Neural cell (in vitro differentiated cells): ENCODE results near the gene SPDEF. TPM values are rescaled to one million over a fixed set of nuclear protein-coding genes. Genes with fewer than 3 reads are reported as not detected.

Experiments
- H2AFZ ChIP-seq: fragments of 200-600, 300-800 bp; sonication (generic), shearing (Covaris generic); 2 replicates; pipeline ENCODE4 v1.6.0; 2014; ENCODE audit warnings: low read depth, mild to moderate bottlenecking, antibody characterized with exemption, low read length, moderate library complexity
- H3F3A ChIP-seq: fragments of 200-600 bp; shearing (Covaris generic); 2 replicates; pipeline ENCODE4 v1.6.1; 2016; ENCODE audit warnings: mild to moderate bottlenecking, moderate library complexity, mixed read lengths, antibody characterized with exemption, low read length; ENCODE audit not compliant: insufficient read depth, poor library complexity, severe bottlenecking
- H3K27ac ChIP-seq: fragments of 200-600, 300-800 bp; sonication (generic), shearing (Covaris generic); 2 replicates; pipeline ENCODE4 v1.5.1; 2014; ENCODE audit warnings: mild to moderate bottlenecking, low read length, moderate library complexity
- H3K27me3 ChIP-seq: fragments of 300-800, 200-600 bp; sonication (generic), shearing (Covaris generic); 2 replicates; pipeline ENCODE4 v1.6.0; 2014; ENCODE audit warnings: mild to moderate bottlenecking, low read depth, low read length, moderate library complexity; ENCODE audit not compliant: insufficient read depth
- H3K36me3 ChIP-seq: fragments of 300-800, 200-600 bp; sonication (generic), shearing (Covaris generic); 2 replicates; pipeline ENCODE4 v1.5.1; 2014; ENCODE audit warnings: mild to moderate bottlenecking, antibody characterized with exemption, low read length, moderate library complexity; ENCODE audit not compliant: insufficient read depth
- H3K4me2 ChIP-seq: fragments of 300-800, 200-600 bp; sonication (generic), shearing (Covaris generic); 2 replicates; pipeline ENCODE4 v1.6.0; 2014; ENCODE audit warnings: mild to moderate bottlenecking, low read length
- H3K4me3 ChIP-seq: fragments of 300-800, 200-600 bp; sonication (generic), shearing (Covaris generic); 2 replicates; pipeline ENCODE4 v1.5.1; 2014; ENCODE audit warnings: mild to moderate bottlenecking, low read length, moderate library complexity
- H3K79me2 ChIP-seq: fragments of 200-600 bp; shearing (Covaris generic); replicated peaks from 2 replicates; pipeline ENCODE4 v1.6.0; 2014; ENCODE audit warnings: mild to moderate bottlenecking, low read length, moderate library complexity; ENCODE audit not compliant: insufficient read depth
- H3K9ac ChIP-seq: fragments of 300-800, 200-600 bp; sonication (generic), shearing (Covaris generic); 2 replicates; pipeline ENCODE4 v1.6.1; 2016; ENCODE audit warnings: mild to moderate bottlenecking, low read length, mixed read lengths
- H3K9me2 ChIP-seq: fragments of 200-600 bp; shearing (Covaris generic); 2 replicates; pipeline ENCODE4 v1.6.1; 2016; ENCODE audit warnings: mild to moderate bottlenecking, low read length, mixed read lengths; ENCODE audit not compliant: insufficient read depth
- H3K9me3 ChIP-seq: fragments of 200-600, 300-800 bp; sonication (generic), shearing (Covaris generic); 2 replicates; pipeline ENCODE4 v1.6.1; 2016; ENCODE audit warnings: mild to moderate bottlenecking, mixed run types, low read length, moderate library complexity, mixed read lengths
- H4K20me1 ChIP-seq: fragments of 200-600 bp; shearing (Covaris generic); 2 replicates; pipeline ENCODE4 v1.6.1; 2016; ENCODE audit warnings: mild to moderate bottlenecking, mixed run types; ENCODE audit not compliant: insufficient read depth
- EP300 ChIP-seq: fragments of 450-650 bp; conservative IDR thresholded peaks from 2 replicates; pipeline ENCODE4 v1.6.1; 2014; ENCODE audit warnings: antibody characterized with exemption, mild to moderate bottlenecking, moderate library complexity; ENCODE audit not compliant: poor library complexity, severe bottlenecking
- EZH2 ChIP-seq: fragments of 200-600, 300-800 bp; shearing (Covaris generic), sonication (generic); IDR thresholded peaks from 2 replicates; pipeline ENCODE4 v1.6.1; 2014; ENCODE audit warnings: antibody characterized with exemption, low read length, borderline replicate concordance, mild to moderate bottlenecking; ENCODE audit not compliant: insufficient read depth, poor library complexity, severe bottlenecking
- MXI1 ChIP-seq: fragments of 450-650 bp; conservative IDR thresholded peaks from 2 replicates; pipeline ENCODE4 v1.6.1; 2014; ENCODE audit warnings: antibody characterized with exemption, mild to moderate bottlenecking; ENCODE audit not compliant: poor library complexity, severe bottlenecking
- POLR2AphosphoS5 ChIP-seq: IDR thresholded peaks from 2 replicates; pipeline ENCODE4 v1.6.1; 2012
- RAD21 ChIP-seq: fragments of 450-650 bp; conservative IDR thresholded peaks from 2 replicates; pipeline ENCODE4 v1.6.1; 2014; ENCODE audit warnings: antibody characterized with exemption, mild to moderate bottlenecking, moderate library complexity
- REST ChIP-seq: IDR thresholded peaks from 2 replicates; pipeline ENCODE4 v1.6.1; 2012; ENCODE audit warnings: borderline replicate concordance
- SMC3 ChIP-seq: fragments of 450-650 bp; conservative IDR thresholded peaks from 2 replicates; pipeline ENCODE4 v1.6.1; 2014; ENCODE audit warnings: antibody characterized with exemption, mild to moderate bottlenecking, moderate library complexity; ENCODE audit not compliant: poor library complexity
- TAF1 ChIP-seq: IDR thresholded peaks from 2 replicates; pipeline ENCODE4 v1.6.1; 2012; ENCODE audit warnings: low read depth
- polyA plus RNA-seq: library from polyadenylated mRNA; depleted of rRNA; stranded (reverse); fragments of >200 nt; gene quantifications from 2 replicates; pipeline ENCODE4 v1.2.3, GENCODE V29; 2014
- TF ChIP-seq, protein P1 (sequence below): fragments of 450-650 bp; IDR thresholded peaks from 2 replicates; pipeline ENCODE4 v1.5.1; 2014; ENCODE audit warnings: antibody characterized with exemption, mild to moderate bottlenecking, moderate library complexity; ENCODE audit not compliant: poor library complexity, severe bottlenecking

The SPDEF gene
- polyA plus RNA-seq, 1 donor from 2014 or later, result 0.36 TPM

- Histone ChIP-seq H3K27me3 (no peaks in the 10 kb centered on the region), H3F3A (no peaks in the 10 kb centered on the region), H3K9ac (no peak overlapping the region), H3K4me2 (no peak overlapping the region), H3K79me2 (no peaks in the 10 kb centered on the region), H3K36me3 (no peaks in the 10 kb centered on the region), H3K4me3 (no peak overlapping the region), H3K27ac (no peak overlapping the region), H3K9me3 (no peaks in the 10 kb centered on the region), H3K9me2 (no peaks in the 10 kb centered on the region), H2AFZ (no peak overlapping the region), H4K20me1 (no peaks in the 10 kb centered on the region)
- TF ChIP-seq, protein P1, sequence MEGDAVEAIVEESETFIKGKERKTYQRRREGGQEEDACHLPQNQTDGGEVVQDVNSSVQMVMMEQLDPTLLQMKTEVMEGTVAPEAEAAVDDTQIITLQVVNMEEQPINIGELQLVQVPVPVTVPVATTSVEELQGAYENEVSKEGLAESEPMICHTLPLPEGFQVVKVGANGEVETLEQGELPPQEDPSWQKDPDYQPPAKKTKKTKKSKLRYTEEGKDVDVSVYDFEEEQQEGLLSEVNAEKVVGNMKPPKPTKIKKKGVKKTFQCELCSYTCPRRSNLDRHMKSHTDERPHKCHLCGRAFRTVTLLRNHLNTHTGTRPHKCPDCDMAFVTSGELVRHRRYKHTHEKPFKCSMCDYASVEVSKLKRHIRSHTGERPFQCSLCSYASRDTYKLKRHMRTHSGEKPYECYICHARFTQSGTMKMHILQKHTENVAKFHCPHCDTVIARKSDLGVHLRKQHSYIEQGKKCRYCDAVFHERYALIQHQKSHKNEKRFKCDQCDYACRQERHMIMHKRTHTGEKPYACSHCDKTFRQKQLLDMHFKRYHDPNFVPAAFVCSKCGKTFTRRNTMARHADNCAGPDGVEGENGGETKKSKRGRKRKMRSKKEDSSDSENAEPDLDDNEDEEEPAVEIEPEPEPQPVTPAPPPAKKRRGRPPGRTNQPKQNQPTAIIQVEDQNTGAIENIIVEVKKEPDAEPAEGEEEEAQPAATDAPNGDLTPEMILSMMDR, result no peak
- TF ChIP-seq EP300, result no peak
- TF ChIP-seq REST, result no peak
- TF ChIP-seq EZH2, result no peak
- no peak for TF ChIP-seq SMC3
- TF ChIP-seq TAF1, result no peak
- TF ChIP-seq MXI1, result no peak
- TF ChIP-seq RAD21, result no peak
Measured at GRCh38 chr6:34549026-34549803, 6.9 kb downstream of the SPDEF start.

DNA sequence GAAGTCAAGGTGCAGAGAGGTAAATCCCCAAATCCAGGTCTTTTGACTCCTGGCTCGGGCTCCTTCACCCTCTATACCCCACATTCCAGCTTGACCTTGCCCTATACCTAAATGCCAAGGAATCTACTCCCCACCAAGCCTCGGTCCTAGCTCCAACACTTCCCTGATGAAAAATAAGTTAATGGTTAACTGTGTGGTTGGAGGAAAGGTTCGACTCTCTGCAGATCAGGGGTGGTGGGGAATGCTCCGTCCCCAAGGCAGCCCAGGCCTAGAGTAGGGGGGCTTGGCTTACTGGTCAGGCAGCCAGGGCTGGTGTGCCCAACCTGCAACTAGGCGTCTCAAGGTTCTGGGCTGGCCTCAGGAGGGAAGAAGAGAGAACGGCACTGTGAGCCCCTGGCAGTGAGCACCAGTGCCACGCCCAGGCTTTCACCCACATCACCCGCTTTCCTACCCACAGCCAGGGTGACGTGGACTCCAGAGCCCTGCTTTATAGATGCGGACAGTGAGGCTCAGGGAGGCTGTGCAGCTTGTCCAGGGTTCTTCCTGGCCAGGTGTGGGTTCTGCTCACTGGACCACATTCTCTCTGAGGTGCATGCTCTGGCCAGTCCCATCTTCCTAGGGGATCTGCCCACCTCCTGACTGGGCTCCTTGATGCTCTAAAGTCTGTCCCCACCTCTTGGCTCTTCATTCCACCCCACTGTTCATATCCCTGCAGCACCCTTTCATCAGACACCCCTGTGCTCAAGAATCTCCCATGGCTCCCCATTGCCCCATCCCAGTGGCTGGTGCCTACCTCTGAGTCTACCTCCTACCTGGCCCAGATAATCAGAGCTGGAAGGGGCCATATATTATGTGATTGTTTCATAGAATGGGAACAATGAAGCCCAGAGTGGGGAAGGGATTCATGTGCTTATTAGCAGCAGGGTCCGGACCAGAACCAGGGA lies 8.2 kb downstream of the SPDEF start:
- Histone ChIP-seq H3K9me2 (no peaks in the 10 kb centered on the region), H3K27ac (no peak overlapping the region), H3F3A (no peaks in the 10 kb centered on the region), H4K20me1 (no peaks in the 10 kb centered on the region), H2AFZ (no peak overlapping the region), H3K4me2 (no peak overlapping the region), H3K79me2 (no peaks in the 10 kb centered on the region), H3K9ac (no peak overlapping the region), H3K4me3 (no peak overlapping the region), H3K27me3 (no peaks in the 10 kb centered on the region), H3K36me3 (no peaks in the 10 kb centered on the region), H3K9me3 (no peaks in the 10 kb centered on the region)
- TF ChIP-seq MXI1 (no peak), TAF1 (no peak), SMC3 (no peak), REST (no peak), EP300 (no peak), POLR2AphosphoS5 (no peak), RAD21 (no peak)
- TF ChIP-seq, protein P1, result no peak
